22Rv1 (cell line): ENCODE data around the gene NPHP4.

Experiments
- H3K27ac ChIP-seq: fragments of 450-650 bp; 2 replicates; pipeline ENCODE4 v1.5.1; 2017
- CTCF ChIP-seq: fragments of 450-650 bp; IDR thresholded peaks from 2 replicates; pipeline ENCODE4 v1.5.1; 2017; ENCODE audit warnings: mild to moderate bottlenecking
- ZFX ChIP-seq: fragments of 450-650 bp; IDR thresholded peaks from 2 replicates; pipeline ENCODE4 v1.6.1; 2017; ENCODE audit warnings: antibody characterized with exemption, borderline replicate concordance

The NPHP4 gene

GRCh38 chr1:5910666-5911065, 81.6 kb downstream of the NPHP4 start:
- H3K27ac ChIP-seq, result no peak overlapping the region
- TF ChIP-seq ZFX (no peak), CTCF (no peak)

GRCh38 chr1:5910276-5910620, 82.0 kb downstream of the NPHP4 start:
- TF ChIP-seq CTCF (no peak), ZFX (no peak)
- H3K27ac ChIP-seq, result no peak overlapping the region

- H3K27ac ChIP-seq, result no peak overlapping the region
- TF ChIP-seq ZFX (no peak), CTCF (no peak)
Observed at GRCh38 chr1:5909576-5910275, 82.5 kb downstream of the NPHP4 start.

GRCh38 chr1:5908461-5909375, 83.5 kb downstream of the NPHP4 start:
- no peak overlapping the region for H3K27ac ChIP-seq
- no peak for TF ChIP-seq CTCF
- no peak for TF ChIP-seq ZFX

- TF ChIP-seq CTCF (no peak), ZFX (no peak)
Observed at GRCh38 chr1:5907966-5908365, 84.3 kb downstream of the NPHP4 start.

GRCh38 chr1:5907386-5907785, 84.8 kb downstream of the NPHP4 start:
- no peak overlapping the region for H3K27ac ChIP-seq
- TF ChIP-seq CTCF (no peak), ZFX (no peak)

More at GRCh38 chr1:5907966-5908365, 84.3 kb downstream of the NPHP4 start:
- H3K27ac ChIP-seq, result no peak overlapping the region

- no peak overlapping the region for H3K27ac ChIP-seq
- TF ChIP-seq CTCF (no peak), ZFX (no peak)
Observed at GRCh38 chr1:5906966-5907365, 85.3 kb downstream of the NPHP4 start.
